Measurements from ENCODE around the gene ACTA2. TPM values are rescaled to one million over a fixed set of nuclear protein-coding genes. Genes with fewer than 3 reads are reported as not detected.

ACTA2 gene
- total RNA-seq, 2 donors from 2014 or later: 1,100 to 1,897 TPM

Other genes starting within 250 kb of the ACTA2 start
- gene LIPK, start 246.5 kb downstream of the ACTA2 start, total RNA-seq: not detected
- not detected for gene LIPN, start 192.8 kb downstream of the ACTA2 start, total RNA-seq
- gene LIPM, start 150.0 kb downstream of the ACTA2 start, total RNA-seq: under 1 TPM in 1 of 2 donors, not detected in 1; 0.18 TPM
- gene ANKRD22, start 100.9 kb downstream of the ACTA2 start, total RNA-seq: not detected
- 1 to 10 TPM; 7.8 to 8.1 TPM for gene STAMBPL1, start 72.5 kb downstream of the ACTA2 start, total RNA-seq
- 1 to 10 TPM; 6.6 to 8.1 TPM for gene FAS, start 38.0 kb upstream of the ACTA2 start, total RNA-seq